Erythroblast (primary cell): ENCODE results near the gene CTIF.

Experiments used
- GATA1 ChIP-seq: IDR thresholded peaks from 2 replicates; pipeline ENCODE4 v1.6.1; 2011; ENCODE audit warnings: low read depth, mild to moderate bottlenecking, control low read depth, low read length, moderate library complexity
- POLR2A ChIP-seq: IDR thresholded peaks from 2 replicates; pipeline ENCODE4 v1.6.1; 2011; ENCODE audit warnings: mild to moderate bottlenecking, low read length

DNA sequence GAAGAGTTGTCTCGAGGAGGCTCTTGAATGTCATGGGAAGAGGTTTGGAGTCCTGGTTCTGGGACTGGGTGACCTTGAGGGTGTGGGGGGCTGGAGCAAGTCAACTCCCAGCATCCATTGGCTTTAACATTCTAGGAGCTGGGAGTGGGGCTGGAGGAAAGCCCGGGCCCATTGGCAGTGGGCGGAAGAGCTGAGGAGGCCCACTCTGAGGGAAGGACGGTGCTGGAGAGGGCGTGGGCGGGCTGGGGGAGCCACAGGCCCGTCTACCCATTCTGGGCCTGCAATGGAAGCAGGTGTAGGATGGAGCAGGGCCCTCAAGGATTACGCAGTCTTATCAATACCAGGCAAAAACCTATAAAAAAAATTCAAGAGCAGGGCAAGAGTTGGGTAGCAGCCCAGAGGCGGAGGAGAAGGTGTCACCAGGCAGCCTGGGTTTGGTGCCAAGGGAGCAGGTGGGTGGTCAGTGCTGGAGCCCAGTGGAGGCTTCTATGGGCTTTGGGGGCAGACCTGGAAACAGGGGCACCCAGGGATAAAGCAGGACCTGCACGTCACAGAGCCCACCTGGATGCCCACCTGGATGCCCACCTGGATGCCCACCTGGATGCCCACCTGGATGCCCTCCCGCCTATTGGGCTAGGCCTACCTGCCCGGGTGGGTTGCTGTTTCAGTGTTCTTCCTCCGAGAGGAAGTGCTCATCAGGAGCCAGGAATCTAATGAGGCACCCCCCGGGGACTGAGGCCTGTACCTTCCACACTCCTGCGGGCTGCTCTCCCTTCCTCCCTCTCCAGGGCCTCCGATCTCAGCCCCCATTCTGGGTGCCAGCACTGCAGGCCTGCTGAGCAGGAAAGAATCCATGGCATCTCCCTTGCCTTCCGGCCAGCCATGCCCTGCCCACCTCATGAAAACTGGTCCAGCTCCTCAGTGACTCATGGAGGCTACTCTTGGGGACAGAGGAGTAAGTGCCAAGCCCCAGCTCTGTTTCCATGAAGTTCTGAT is 71.3 kb downstream of the CTIF start:
- TF ChIP-seq POLR2A (no peak), GATA1 (no peak)
